HG02870 (cell line): ENCODE results near the gene GRWD1.

Experiments used
- ATAC-seq: cut with Tn5 transposase; IDR thresholded peaks from one replicate; pipeline ENCODE4 v1.9.1; 2021; ENCODE audit warnings: mild to moderate bottlenecking, moderate library complexity; ENCODE audit not compliant: unreplicated experiment

The GRWD1 gene

DNA sequence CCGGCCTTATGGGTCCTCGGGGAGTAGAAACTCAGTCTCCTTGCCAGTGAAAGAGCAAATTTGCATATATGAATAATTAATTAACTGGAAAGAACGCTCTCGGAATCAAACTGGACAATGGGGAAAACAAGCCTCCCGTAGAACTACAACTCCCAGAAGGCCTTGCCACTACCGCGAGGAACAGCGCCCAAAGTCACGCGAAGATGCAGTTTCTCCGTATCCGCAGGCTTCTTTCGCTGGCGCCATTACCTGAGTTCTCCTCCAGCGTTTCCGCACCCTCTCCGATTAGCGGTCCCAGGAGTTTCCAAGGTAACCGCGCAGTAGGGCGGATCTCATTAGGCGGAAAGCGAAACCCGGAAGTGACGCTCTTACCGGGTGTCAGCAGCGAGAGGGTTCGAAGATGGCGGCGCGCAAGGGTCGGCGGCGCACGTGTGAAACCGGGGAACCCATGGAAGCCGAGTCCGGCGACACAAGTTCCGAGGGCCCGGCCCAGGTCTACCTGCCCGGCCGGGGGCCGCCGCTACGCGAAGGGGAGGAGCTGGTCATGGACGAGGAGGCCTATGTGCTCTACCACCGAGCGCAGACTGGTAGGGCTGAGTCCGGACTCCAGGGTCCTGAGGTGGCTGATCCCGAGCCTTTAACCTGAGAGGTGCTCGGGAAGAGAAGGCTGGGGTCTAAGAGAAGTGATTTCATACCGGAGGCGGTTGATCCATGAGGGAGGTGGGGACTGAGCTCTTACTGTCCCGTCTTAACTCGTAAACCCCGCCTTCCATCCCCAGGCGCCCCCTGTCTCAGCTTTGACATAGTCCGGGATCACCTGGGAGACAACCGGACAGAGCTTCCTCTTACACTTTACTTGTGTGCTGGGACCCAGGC lies at the start of gene GRWD1:
Gene GRWD1, plus strand, starts transcription at position 378 of the 876 bp plus-strand sequence. Its CDS starts 23 bp downstream, at position 401.
- peak; percentile 87 for ATAC-seq

- ATAC-seq, result no peak
Observed at GRCh38 chr19:48396016-48396823, 49.6 kb upstream of the GRWD1 start.

GRCh38 chr19:48396824-48397176 lies 49.0 kb upstream of the GRWD1 start:
- no peak for ATAC-seq

DNA sequence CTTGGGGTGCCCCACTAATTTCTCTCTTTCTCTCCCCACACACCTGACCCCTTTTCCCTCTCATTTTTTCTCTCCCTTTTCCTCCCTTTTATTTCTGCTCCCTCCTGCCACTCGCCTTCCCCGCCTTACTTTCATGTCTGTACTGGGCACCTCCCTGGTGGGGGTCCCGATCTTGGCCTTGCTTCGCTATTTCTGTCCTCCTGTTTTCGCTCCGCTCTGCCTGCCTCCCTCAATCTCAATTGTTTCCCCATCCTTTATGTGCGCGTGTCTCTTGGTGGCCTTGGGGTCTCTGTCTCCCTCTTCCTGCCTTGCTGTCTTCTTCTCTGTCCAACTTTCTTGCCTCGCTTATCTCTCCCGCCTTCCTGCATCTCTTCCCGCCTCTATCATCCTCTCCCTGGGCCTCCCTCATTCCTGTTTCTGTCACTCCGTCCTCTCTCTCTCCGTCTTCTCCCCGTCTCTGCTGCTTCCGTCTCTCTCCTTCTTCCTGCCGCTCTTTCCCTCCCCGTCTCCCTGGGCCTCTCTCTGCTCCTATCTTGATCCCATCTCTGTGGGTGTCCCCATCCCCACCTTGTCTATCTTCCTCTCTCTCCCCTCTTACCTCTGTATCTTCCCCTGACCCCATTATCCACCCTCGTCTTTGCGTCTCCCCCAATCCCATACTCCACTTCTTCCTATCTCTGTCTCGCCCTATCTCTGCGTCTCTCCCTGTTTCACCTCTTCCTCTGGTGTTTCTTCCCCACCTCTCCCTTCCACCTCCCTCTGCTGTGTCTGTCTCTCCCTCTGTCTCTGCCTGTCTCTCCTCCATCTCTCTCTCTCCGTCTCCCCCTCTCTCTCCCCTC lies 48.3 kb upstream of the GRWD1 start:
- no peak for ATAC-seq

GRCh38 chr19:48398102-48398374 lies 47.7 kb upstream of the GRWD1 start:
- no peak for ATAC-seq

DNA sequence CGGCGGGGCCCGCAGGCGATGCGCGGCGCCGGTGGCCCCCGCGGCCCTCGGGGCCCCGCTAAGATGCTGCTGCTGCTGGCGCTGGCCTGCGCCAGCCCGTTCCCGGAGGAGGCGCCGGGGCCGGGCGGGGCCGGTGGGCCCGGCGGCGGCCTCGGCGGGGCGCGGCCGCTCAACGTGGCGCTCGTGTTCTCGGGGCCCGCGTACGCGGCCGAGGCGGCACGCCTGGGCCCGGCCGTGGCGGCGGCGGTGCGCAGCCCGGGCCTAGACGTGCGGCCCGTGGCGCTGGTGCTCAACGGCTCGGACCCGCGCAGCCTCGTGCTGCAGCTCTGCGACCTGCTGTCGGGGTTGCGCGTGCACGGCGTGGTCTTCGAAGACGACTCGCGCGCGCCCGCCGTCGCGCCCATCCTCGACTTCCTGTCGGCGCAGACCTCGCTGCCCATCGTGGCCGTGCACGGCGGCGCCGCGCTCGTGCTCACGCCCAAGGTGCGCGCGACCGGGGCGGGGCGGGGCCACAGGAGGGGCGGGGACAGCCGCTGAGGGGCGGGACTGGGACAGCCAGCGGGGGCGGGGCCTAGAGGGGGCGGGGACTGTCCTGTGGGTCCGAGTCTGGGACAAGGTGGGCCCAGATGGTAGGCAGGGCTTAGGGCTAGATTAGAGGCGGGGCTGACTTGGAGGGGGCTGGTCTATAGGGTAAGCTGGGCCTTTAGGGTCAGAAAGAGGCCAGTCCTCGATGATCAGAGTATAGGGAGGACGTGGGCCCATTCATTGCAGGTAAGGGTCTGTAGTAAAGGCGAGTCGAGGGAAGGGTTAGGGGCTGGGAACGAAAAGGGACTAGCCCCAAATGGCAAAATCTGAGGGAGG lies 47.2 kb upstream of the GRWD1 start:
- ATAC-seq, result peak; percentile 51

DNA sequence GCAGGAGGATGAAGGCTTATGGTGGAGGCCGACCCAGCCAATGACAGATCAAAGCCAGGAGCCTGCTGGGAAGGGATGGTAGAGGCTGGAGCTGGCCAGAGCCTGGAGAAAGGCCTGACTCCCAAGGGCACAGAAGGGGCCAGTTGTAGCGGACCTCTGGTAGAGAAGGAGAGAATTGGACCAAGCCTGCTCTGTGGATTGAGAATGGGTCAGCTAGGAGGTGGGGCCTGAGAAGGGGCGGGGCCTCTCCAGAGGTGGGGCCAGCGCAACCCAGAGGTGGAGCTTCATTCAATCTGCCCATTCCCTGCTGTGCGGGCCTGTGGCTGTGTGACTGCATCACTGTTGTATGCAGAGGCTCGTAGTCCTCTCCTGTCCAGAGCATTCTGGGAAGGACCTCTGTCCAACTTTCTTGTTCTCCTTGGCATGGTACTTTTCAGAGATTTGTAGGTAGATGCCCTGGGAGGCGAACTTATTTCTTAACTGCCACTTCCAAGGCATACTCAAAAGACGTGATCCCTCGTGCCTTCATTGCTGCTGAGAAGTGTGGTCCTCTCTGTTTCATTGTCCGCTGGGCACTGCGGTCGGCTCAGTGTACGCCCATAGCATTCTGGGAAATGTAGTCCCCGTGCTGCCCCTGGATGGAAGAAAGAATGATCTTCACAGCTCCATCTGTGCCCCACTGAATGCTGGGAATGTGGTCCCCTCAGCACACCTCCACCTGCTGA lies 45.6 kb upstream of the GRWD1 start:
- ATAC-seq, result no peak

- ATAC-seq, result no peak
Observed at GRCh38 chr19:48401287-48401686, 44.5 kb upstream of the GRWD1 start.

DNA sequence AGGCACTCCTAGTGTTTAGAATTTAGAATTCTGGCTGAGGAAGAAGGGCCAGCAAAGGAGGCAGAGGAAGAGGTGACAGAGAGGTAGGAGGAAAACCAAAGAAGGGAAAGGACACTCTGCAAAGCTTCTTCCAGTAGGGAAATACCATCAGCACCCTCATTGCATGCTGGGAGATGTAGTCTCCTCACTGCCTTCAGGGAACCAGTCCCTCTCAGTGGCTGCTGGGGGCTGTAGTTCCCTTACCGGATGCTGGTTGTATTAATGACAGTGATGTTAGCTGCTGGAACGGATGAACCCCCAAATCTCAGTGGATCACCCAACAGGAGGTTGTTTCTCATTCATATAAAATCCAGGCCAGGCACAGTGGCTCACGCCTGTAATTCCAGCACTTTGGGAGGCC lies 42.2 kb upstream of the GRWD1 start:
- no peak for ATAC-seq

- no peak for ATAC-seq
Observed at GRCh38 chr19:48405010-48405659, 40.6 kb upstream of the GRWD1 start.

- ATAC-seq, result no peak
Observed at GRCh38 chr19:48405850-48406249, 39.9 kb upstream of the GRWD1 start.

GRCh38 chr19:48413879-48414587 lies 31.8 kb upstream of the GRWD1 start:
- no peak for ATAC-seq

GRCh38 chr19:48415395-48415794 lies 30.4 kb upstream of the GRWD1 start:
- no peak for ATAC-seq

DNA sequence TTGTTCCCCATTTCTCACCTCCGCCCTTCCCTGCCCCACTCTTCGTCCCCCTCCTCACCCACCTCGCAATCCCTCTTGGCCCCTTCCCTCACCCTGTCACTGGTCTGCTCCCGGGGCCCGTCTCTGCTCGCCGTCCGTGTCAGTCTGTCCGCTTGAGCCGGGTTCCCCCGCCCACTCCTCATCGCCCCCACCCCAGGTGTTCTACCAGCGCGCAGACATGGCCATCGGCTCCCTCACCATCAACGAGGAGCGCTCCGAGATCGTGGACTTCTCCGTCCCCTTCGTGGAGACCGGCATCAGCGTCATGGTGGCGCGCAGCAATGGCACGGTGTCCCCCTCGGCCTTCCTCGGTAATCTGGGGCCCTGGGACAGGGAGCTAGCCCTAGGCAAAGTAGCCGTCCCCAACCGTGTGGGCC lies 30.0 kb upstream of the GRWD1 start:
- ATAC-seq, result no peak

DNA sequence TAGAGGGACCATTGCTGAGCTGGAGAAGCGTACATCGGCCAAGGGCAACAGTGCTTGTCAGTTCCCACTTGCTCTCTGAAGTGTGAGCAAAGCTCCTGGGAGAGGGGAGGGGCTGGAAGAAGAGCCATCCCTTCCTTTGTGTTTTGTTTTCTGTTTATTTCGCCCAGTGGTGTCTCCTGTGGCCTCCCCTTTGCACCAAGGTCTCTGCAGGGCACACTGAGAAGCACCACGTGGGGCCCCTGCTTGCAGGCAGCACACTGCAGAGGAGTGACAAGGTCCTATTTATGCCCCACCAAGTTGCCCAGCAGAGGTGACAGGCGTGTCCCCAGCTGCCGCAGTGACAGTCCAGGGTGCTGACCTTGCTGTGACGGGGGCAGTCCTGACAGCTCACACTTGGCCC lies 28.4 kb upstream of the GRWD1 start:
- ATAC-seq, result no peak

DNA sequence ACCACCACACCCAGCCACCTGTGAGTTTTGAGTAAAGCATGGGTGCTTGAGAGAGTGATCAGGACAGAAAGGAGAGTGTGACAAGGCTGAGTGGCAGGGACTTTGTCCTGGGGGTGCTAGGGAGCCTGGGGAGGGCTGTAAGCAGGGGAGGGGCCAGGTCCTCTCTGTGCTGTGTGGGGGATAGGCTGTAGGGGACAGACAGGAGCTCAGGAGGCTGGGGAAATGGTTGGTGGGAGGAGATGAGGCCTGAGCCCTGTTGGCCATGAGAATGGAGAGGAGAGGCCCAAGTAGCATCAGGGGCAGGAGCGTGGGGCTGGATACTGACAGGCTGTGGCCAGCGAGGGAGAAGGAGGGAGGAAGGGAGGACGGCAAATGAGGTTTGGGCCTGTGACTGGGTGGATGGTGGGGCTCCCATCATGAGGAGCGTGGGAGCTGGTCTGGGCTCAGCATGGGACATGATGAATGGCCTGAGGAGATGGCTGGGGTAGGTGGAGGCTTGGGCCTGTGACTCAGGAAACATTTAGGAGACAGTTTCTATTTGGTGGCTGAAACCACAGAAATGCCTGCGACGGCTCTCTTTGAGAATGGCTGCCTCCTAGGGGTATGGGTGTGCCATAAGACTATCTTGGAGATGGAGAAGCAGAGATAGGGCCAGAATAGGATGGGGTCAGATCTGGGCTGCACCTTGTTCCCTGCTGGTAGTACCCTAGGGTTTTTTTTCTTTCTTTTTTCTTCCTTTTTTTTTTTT lies 27.3 kb upstream of the GRWD1 start:
- ATAC-seq, result no peak

DNA sequence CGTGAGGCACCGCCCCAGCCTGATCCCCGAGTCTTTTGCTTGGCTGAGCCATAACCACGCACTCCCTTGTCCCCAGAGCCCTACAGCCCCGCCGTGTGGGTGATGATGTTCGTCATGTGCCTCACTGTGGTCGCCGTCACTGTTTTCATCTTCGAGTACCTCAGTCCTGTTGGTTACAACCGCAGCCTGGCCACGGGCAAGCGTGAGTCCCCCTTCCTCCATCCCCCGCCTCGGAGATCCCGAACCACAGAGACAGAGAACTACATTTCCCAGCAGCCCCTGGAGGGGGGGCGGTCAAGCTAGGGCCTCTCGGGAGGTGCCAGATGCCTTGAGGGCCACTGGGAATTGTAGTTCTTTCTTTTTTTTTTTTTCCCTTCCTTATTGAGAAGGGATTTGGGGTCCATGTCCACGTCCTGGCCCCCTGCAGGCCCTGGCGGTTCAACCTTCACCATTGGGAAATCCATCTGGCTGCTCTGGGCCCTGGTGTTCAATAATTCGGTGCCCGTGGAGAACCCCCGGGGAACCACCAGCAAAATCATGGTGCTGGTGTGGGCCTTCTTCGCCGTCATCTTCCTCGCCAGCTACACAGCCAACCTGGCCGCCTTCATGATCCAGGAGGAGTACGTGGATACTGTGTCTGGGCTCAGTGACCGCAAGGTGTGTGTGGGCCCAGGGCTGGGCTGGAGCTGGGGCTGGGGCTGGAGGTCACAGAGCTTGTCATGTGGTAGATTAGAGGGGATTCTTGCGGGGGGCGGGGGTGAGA lies 26.4 kb upstream of the GRWD1 start:
- peak; percentile 67 for ATAC-seq
